ENCODE data around the gene DNMT3A.

DNA sequence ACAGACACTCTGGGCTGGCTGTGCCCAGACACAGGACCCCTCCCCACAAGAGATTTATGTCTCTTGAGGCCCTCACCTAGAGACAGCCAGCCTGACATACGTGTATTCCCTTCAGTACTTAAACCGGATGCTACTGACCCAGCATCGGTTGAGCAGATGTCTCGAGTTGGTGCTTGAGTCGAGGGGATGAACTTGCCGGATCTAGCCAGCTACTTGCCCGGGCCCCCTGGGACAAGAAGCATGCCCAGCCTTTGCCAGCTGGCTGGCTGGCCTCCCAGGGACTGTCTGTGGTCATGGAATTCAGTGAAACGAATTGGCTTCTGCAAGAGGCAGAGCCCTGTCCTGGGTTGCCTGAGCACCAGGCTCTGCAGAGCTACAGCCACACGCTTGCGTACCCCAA, 36.0 kb downstream of the DNMT3A start:
- no peak for TF ChIP-seq FOXK2 (IDR thresholded peaks at IDR 0.05)
- TF ChIP-seq FOXA1 (IDR thresholded peaks at IDR 0.05), result no peak
- no peak for TF ChIP-seq TARDBP (IDR thresholded peaks at IDR 0.05)
- no peak for TF ChIP-seq FOXM1 (IDR thresholded peaks at IDR 0.05; ENCODE audit: borderline replicate concordance)
- no peak for TF ChIP-seq SUZ12 (IDR thresholded peaks at IDR 0.05)
- TF ChIP-seq ARNT (IDR thresholded peaks at IDR 0.05), result no peak
- no peak for TF ChIP-seq ZNF384 (IDR thresholded peaks at IDR 0.05)
- TF ChIP-seq BHLHE40 (IDR thresholded peaks at IDR 0.05; ENCODE audit: borderline replicate concordance), result no peak
- no peak for TF ChIP-seq LEF1 (IDR thresholded peaks at IDR 0.05; ENCODE audit: borderline replicate concordance)
- TF ChIP-seq NFRKB (IDR thresholded peaks at IDR 0.05), result no peak
- no peak for TF ChIP-seq SP1 (IDR thresholded peaks at IDR 0.05)
- TF ChIP-seq ELF4 (IDR thresholded peaks at IDR 0.05), result no peak
- no peak for TF ChIP-seq HDGF (IDR thresholded peaks at IDR 0.05; ENCODE audit: borderline replicate concordance)
- no peak for TF ChIP-seq L3MBTL2 (conservative IDR thresholded peaks at IDR 0.05)

Measured in HEK293T (cell line).